Heart left ventricle (tissue), 13 donors: ENCODE results near the gene MSI2.

Experiments used
- POLR2A ChIP-seq, 2 donors: fragments of 450-650 bp; IDR thresholded peaks; one replicate each; pipeline ENCODE4 v1.6.1; 2017; ENCODE audit warnings: antibody characterized with exemption in 2 of 2, mild to moderate bottlenecking in 2 of 2, moderate library complexity in 2 of 2
- TF ChIP-seq, protein P1 (sequence below), 12 donors: fragments of 200-600 bp; sonication (generic) in 4 of 12; IDR thresholded peaks; one replicate each; pipeline versions ENCODE4 v1.5.0 to v1.8.0; 2018 to 2022; ENCODE audit warnings: antibody characterized with exemption in 12 of 12, mild to moderate bottlenecking in 5 of 12
- donor health status: ischemic (EF 13 %, LVEDD 7.1; RV severe dilation, severe dysfunction).
- donor health status: DM: no; HTN: yes; CAD: no.
- donor health status: DM: no; HTN: no; CAD: no.
- donor health status: ischemic (EF 25% LVEDD 6.9; RV normal size, moderate dysfunction).
- donor health status: ischemic (EF 25% LVEDD 5.7; RV mildly dilated, moderate dysfunction).
- donor health status: ischemic (EF 35%, LVEDD 5.7; RV mildly dilated, moderate dysfunction).
- donor health status: nonischemic (EF 11% LVEDD 7.7; RV severe dilation, severe dysfunction).
- donor health status: DM: yes; HTN: yes; CAD: no.
- donor health status: PGD.
- donor health status: ischemic (EF 29% LVEDD 5.4; RV normal size, mild dysfunction).
- donor health status: nonischemic (EF 23%, LVEDD 6.1; RV moderate dilation, normal function).

GRCh38 chr17:57416369-57416768 is 160.0 kb downstream of the MSI2 start:
- TF ChIP-seq, protein P1, sequence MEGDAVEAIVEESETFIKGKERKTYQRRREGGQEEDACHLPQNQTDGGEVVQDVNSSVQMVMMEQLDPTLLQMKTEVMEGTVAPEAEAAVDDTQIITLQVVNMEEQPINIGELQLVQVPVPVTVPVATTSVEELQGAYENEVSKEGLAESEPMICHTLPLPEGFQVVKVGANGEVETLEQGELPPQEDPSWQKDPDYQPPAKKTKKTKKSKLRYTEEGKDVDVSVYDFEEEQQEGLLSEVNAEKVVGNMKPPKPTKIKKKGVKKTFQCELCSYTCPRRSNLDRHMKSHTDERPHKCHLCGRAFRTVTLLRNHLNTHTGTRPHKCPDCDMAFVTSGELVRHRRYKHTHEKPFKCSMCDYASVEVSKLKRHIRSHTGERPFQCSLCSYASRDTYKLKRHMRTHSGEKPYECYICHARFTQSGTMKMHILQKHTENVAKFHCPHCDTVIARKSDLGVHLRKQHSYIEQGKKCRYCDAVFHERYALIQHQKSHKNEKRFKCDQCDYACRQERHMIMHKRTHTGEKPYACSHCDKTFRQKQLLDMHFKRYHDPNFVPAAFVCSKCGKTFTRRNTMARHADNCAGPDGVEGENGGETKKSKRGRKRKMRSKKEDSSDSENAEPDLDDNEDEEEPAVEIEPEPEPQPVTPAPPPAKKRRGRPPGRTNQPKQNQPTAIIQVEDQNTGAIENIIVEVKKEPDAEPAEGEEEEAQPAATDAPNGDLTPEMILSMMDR (IDR thresholded peaks at IDR 0.05): no peak
- no peak for TF ChIP-seq POLR2A (IDR thresholded peaks at IDR 0.05)
